Activated CD4-positive, alpha-beta T cell treated with anti-CD3 and anti-CD28 coated beads, Interleukin-2, amount 50 U/mL, for 48 hours (primary cell): ENCODE data around the gene GRK7.
"Not testable (repeated sequence)": the region's sequence is repeated elsewhere in the genome, so short reads cannot be mapped to it uniquely, and the experiment has no call there.

Source experiments
- DNase-seq, 2 experiments: peaks; one replicate each; pipeline ENCODE4 v3.0.0-alpha.2; 2020

GRK7 gene

DNA sequence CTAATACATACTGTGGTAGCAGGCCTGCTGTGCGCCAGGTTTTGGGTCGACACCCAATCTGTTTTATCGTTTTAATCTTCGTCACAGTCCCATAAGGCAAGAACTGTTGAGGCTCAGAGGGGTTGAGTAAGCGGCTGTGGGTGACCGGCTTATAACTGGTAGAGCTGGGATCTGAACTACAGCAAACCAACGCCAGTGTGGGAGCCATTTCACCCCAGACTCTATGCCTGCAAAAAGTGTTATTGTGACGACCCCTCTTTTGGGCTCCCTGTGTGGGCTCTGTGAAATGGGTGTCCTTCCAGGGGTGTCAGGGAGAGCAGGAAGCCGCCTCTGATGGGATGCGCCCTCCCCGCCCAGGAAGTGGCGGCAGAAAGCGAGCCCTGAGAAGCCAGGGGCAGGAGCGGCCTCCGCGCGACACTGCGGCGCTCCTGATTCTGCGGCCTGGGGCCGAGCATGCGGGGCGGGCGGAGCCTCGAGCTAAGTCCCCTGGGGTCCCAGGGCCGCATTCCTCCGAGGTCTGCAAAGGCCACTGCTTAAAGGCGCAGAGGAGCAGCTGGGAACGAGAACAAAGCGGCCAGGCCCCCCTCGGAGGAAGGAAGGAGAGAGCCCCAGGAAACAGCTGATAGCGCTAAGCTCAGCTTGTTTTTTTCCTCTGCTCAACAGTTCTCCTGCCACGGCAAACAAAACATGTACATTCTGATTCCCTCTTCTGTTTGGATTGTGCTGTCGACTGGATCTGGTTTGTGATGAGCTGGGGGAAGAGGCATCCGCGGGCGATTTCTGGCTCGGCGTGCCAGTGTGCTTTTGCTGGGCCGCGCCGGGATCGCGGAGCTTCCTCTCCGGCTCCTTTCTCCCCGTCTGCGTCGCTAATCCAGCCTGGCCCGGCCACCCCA is 33.9 kb downstream of the GRK7 start:
- DNase-seq = no peak

DNA sequence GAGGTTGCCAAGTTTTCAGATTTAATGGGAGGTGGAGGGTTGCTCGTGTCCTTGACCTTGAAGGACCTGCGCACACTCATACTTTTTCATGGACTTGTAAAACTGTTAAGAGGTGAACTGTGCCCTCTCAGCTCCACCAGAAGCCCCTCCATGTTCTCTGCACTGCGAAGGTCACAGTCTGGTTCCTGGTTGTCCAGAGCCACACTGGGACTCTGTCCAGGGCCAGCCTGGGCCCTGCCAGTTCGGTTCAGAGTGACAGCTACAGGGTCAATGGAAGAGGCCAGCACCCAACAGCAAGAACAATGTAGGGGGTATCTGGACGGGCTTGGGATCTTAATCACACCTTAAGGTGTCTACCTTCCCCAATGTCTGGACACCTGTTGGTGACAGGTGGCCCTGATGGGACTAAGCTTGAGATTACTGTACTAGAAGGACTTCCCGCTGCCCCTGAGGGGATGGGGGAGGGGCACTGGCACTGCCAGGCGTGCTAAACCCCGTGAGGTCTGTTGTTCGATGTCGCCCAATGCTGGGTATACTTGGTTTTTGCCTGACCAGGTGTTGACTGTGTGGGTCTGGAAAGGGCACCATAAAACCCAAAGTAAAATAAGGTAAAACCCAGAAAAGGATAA is 34.7 kb downstream of the GRK7 start:
- DNase-seq = peak in 1 of 2 experiments; percentile 24

DNA sequence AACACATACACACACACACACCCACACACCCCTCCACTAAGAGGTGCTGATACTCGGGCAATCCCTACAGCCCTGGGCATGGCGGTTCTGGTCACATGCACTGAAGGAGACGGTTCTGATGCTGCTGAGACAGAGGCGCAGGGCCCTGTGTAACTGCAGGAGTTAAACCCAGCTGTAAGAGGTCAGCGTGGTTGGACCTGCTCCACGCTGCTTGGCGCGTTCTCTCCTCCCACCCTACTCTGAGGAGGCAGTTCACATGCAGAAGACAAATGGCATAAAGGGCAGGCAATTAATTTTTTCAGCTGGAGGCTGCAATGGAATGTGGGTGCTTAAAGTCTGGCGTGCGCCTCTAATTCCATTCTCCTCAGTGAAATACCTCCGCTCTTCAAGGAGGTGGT is 35.2 kb downstream of the GRK7 start:
- DNase-seq = no peak

DNA sequence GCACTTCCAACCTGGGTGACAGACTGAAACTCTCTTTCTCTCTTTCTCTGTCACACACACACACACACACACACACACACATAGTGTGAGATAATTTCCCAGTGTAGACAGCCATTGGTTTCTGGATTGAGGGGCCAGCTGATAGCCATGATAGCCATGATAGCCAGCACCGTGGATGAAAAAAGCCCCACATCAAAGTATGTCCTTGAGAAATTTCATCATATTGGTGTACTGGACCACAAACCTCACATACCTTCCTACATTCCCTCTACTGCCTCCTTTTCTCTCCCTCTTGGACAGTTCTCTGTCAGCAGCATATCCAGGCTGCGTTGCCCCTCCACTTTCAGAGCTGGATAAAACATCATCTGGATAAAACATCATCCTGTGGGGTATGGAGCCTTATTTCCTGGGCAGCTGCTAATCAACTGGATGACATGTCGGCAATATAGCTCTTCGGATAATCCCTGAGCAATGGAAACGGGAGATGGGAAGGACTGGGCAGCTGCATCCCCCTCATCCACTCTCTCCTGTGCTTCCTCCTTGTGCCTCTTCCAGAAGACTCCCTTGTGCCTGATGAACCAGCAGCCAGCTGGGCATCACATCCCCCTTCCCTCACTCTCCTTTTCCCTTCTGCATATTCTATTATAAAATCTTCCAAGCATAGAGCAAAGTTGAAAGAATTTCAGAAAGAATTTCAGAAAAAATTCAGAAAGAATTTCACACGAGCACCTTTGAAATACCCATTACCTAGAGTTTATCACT is 39.3 kb downstream of the GRK7 start:
- DNase-seq = no peak

DNA sequence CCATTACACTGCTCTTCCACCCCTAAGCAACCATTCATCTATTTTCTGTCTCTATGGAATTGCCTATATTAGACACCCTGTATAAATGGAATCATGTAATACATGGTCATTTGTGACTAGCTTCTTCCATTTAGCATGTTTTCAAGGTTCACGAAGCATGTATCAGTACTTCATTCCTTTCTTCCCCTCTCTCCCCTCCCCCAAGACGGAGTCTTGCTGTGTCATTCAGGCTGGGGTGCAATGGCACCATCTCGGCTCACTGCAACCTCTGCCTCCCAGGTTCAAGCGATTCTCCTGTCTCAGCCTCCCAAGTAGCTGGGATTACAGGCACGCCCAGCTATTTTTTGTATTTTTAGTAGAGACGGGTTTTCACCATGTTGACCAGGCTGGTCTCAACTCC is 40.3 kb downstream of the GRK7 start:
- not testable (repeated sequence) for DNase-seq

DNA sequence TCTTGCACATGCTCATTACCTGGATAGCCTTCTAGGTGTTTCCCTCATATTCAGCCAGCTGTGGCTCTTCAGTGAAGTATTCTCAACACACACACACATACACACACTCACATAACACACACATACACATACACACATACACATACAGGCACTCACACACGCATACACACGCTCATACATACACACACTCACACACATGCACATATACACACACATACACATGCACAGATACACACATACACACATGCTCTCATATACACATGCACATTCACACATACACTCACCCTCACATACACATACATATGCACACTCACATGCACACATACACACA is 41.2 kb downstream of the GRK7 start:
- DNase-seq = no peak

DNA sequence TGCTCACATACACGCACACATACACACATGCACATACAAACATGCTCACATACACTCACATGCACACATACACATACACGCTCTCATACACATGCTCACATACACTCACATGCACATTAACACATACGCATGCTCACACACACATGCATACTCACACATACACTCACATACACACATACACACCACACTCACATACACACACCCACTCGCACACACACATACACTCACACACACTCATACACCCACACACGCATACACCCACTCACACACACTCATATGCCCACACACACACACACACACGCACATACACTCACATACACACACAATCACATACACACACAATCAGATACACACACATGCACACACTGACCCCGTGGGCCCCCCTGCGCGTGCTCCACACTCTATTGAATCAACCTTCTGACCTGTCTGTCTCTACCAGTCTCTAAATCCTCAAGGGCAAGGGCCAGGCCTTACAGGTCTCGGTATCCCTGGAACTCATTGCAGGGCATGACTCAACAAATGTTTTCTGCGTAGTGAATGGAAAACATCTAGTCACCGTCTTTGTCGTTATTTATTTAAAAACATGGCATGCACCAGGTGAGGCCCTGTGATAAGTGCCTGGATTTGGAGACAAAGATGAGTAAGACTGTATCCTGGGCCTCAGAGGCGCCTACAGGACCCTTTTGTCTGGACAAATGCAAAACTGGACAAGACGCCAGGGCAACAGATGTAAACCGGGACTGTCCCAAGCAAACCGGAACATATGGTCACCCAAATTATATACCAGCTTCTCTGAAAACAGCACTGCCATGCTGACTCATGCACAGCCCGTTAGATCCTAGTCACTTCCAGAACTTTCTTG is 41.8 kb downstream of the GRK7 start:
- DNase-seq = no peak

DNA sequence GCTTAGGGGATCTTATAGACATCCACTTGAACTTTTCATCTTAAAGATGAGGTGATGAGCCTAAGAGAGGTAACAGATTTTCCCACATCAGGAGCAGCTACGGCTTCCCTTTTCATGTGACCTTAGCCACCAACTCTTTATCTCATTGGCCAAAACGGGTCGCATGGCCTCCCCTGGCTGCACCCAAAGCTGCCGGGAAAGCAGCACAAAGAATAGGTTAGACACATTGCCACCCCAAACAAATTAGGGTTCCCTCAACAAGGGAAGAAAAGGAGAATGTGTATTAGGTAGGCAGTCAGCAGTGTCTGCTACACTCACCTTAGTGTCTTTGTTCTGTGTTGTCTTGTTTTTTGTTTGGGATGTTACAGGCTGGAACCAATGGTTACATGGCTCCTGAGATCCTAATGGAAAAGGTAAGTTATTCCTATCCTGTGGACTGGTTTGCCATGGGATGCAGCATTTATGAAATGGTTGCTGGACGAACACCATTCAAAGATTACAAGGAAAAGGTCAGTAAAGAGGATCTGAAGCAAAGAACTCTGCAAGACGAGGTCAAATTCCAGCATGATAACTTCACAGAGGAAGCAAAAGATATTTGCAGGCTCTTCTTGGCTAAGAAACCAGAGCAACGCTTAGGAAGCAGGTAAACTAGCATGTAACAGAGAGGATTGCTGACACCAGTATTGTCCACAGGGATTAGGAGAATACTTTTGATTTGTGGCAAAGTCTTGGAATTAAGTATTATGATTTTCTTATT is 44.2 kb downstream of the GRK7 start:
- no peak for DNase-seq

DNA sequence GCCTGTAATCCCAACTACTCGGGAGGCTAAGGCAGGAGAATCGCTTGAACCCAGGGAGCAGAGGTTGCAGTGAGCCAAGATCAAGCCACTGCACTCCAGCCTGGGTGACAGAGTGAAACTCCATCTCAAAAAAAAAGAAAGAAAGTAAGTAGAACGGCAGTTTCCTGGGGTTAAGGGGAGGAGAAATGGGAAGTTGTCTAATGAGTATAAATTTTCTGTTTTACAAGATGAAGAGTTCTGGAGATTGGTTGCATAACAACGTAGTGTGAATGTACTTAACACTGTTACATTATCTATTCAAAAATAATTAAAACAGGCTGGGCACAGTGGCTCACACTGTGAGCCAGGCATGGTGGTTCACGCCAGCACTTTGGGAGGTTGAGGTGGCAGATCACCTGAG is 45.4 kb downstream of the GRK7 start:
- no peak for DNase-seq

DNA sequence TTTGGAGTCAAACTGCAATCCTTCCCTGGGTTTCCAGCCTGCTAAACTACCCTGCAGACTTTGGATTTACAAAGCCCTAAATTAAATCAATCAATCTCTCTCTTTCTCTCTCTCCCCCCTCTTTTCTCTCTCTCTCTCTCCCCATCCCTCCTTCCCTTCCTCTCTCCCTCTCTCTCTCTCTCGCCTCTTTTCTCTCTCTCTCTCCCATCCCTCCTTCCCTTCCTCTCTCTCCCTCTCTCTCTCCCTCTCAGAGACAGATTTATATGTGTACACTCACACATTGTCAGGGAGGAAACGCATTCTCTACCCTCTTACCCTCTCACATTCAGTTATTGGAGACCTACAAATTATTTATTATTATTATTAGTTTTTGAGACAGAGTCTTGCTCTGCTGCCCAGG is 47.0 kb downstream of the GRK7 start:
- DNase-seq = no peak

DNA sequence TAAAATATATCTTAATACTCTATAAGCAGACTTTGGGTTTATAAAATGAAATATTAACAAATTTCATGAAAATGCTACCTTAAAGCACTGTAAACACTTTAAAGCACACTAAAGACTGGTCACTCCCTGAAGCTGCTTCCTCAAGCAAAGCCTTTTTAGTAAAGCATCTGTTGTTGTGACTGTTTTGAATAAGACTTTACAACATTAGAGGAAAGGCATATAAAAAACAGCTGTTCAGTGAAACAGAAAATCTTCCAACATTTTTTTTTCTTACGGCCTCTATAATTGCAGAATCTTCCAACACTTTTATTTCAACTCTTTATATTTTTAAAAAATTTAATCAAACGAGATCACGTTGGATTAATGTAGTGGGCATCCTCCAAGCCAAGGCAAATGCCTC is 48.1 kb downstream of the GRK7 start:
- no peak for DNase-seq

DNA sequence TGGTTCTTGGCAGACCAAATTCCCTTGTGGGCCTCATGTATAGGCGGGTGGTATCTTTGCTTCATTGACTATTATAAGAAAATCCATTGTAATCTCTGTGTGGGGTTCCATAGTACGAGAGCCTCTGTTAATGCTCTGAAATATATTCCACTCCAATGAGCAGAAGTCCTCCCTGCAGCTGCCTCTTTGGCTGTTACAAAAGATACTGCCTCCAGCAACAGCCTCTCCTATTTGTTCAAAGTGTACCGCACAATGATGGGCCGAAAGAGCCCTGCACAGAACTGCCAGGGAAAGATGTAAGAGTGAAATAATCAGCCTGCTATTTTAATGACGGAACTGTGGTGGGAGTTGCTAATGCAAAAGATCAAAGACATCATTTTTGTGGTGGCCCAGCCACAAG is 48.9 kb downstream of the GRK7 start:
- no peak for DNase-seq

DNA sequence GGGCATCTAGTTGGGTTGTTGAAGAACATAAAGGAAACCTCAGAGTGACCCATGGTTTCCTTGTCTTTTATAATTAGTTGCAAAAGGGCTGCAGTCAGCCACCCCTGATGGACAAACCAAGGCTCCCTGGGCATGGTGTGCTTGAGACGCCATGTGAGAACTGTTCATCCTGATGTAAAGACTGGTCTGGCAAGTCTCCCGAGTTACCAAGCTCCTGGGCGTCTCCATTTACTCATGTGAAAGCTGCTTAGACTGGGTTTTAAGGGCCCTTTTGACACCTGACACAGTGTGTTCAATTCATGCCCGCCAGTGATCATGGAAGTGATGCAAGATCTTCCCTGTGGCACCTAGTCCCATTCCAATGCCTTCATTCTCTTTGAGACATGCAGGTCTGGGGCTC is 49.4 kb downstream of the GRK7 start:
- no peak for DNase-seq
